HEK293 (cell line): Measurements from ENCODE around the gene DBF4B.

ENCODE experiments used
- CTCF ChIA-PET: fragments of 350-600 bp; formaldehyde crosslinking; extraction: SDS; loops from one replicate; lab custom pipeline; 2021; ENCODE audit warnings: antibody characterized with exemption; lab: Yijun Ruan, JAX
- POLR2A ChIA-PET: fragments of 300-600 bp; formaldehyde crosslinking; extraction: SDS; loops from one replicate; lab custom pipeline; 2020; ENCODE audit warnings: antibody characterized with exemption, inconsistent platforms; lab: Yijun Ruan, JAX
- H3K27ac ChIP-seq: fragments of 200-500 bp; sonication (Bioruptor generic); 2 replicates; pipeline ENCODE4 v1.5.1; 2014; ENCODE audit warnings: low read depth, low read length, control low read depth, inconsistent platforms; ENCODE audit errors: extremely low read depth
- H3K36me3 ChIP-seq, 2 experiments: fragments of 200-500 bp in 1 of 2; sonication (Bioruptor generic) in 1 of 2; 1 replicate in 1 of 2; 2 replicates in 1 of 2; pipeline ENCODE4 v1.5.1; 2014 to 2017; ENCODE audit warnings: inconsistent platforms in 2 of 2, low read length in 2 of 2; ENCODE audit not compliant: control insufficient read depth in 2 of 2, insufficient read depth in 1 of 2
- H3K4me1 ChIP-seq: fragments of 200-500 bp; sonication (Bioruptor generic); 2 replicates; pipeline ENCODE4 v1.5.1; 2014; ENCODE audit warnings: mild to moderate bottlenecking, low read length, inconsistent platforms; ENCODE audit not compliant: control insufficient read depth, insufficient read depth
- H3K4me3 ChIP-seq: 2 replicates; pipeline ENCODE4 v1.5.1; 2011; ENCODE audit warnings: low read depth, mild to moderate bottlenecking, control low read depth, low read length, moderate library complexity
- H3K9me3 ChIP-seq: fragments of 200-500 bp; sonication (Bioruptor generic); 2 replicates; pipeline ENCODE4 v1.5.1; 2014; ENCODE audit warnings: low read depth, low read length, inconsistent platforms; ENCODE audit not compliant: control insufficient read depth, insufficient read depth
- HOXA7 ChIP-seq: sonication (generic); formaldehyde crosslinking; IDR thresholded peaks from 2 replicates; pipeline ENCODE4 v1.8.1; 2022; ENCODE audit warnings: missing genetic modification reagents, borderline replicate concordance
- SP3 ChIP-seq: fragments of 450-650 bp; formaldehyde crosslinking; IDR thresholded peaks from 2 replicates; pipeline ENCODE4 v1.5.1; 2016; ENCODE audit warnings: missing biosample characterization, missing genetic modification characterization
- SP7 ChIP-seq: fragments of 450-650 bp; formaldehyde crosslinking; IDR thresholded peaks from 2 replicates; pipeline ENCODE4 v1.5.1; 2016; ENCODE audit warnings: missing biosample characterization, missing genetic modification characterization
- WT1 ChIP-seq: fragments of 450-650 bp; formaldehyde crosslinking; IDR thresholded peaks from 2 replicates; pipeline ENCODE4 v1.5.1; 2016; ENCODE audit warnings: missing biosample characterization, missing genetic modification characterization
- YY1 ChIP-seq: fragments of 450-650 bp; formaldehyde crosslinking; IDR thresholded peaks from 2 replicates; pipeline ENCODE4 v1.5.1; 2018; ENCODE audit warnings: missing biosample characterization, missing genetic modification characterization
- ZBTB48 ChIP-seq: fragments of 450-650 bp; formaldehyde crosslinking; IDR thresholded peaks from 2 replicates; pipeline ENCODE4 v1.5.1; 2016; ENCODE audit warnings: missing biosample characterization, missing genetic modification characterization
- ZNF10 ChIP-seq: fragments of 450-650 bp; formaldehyde crosslinking; IDR thresholded peaks from 2 replicates; pipeline ENCODE4 v1.5.1; 2017; ENCODE audit warnings: missing biosample characterization, missing genetic modification characterization
- ZNF169 ChIP-seq: fragments of 450-650 bp; formaldehyde crosslinking; IDR thresholded peaks from 2 replicates; pipeline ENCODE4 v1.5.1; 2016; ENCODE audit warnings: missing biosample characterization, missing genetic modification characterization
- ZNF202 ChIP-seq: fragments of 450-650 bp; formaldehyde crosslinking; IDR thresholded peaks from 2 replicates; pipeline ENCODE4 v1.5.1; 2016; ENCODE audit warnings: missing biosample characterization, missing genetic modification characterization, borderline replicate concordance
- ZNF571 ChIP-seq: fragments of 450-650 bp; formaldehyde crosslinking; IDR thresholded peaks from 2 replicates; pipeline ENCODE4 v1.5.0; 2017; ENCODE audit warnings: missing biosample characterization, missing genetic modification characterization
- ZNF664 ChIP-seq: fragments of 450-650 bp; formaldehyde crosslinking; IDR thresholded peaks from 2 replicates; pipeline ENCODE4 v1.5.1; 2016; ENCODE audit warnings: missing biosample characterization, missing genetic modification characterization
- ZNF777 ChIP-seq: fragments of 450-650 bp; formaldehyde crosslinking; IDR thresholded peaks from 2 replicates; pipeline ENCODE4 v1.5.1; 2017; ENCODE audit warnings: missing biosample characterization, missing genetic modification characterization, borderline replicate concordance
- TF ChIP-seq, protein P1 (sequence below): fragments of 450-650 bp; formaldehyde crosslinking; IDR thresholded peaks from 2 replicates; pipeline ENCODE4 v1.5.0; 2017; ENCODE audit warnings: missing biosample characterization, missing genetic modification characterization, borderline replicate concordance
- TF ChIP-seq, protein P2 (sequence below): fragments of 450-650 bp; formaldehyde crosslinking; IDR thresholded peaks from 2 replicates; pipeline ENCODE4 v1.5.1; 2016; ENCODE audit warnings: missing biosample characterization, missing genetic modification characterization
- TF ChIP-seq, protein P3 (sequence below): fragments of 450-650 bp; IDR thresholded peaks from 2 replicates; pipeline ENCODE4 v1.5.1; 2018; ENCODE audit warnings: missing biosample characterization, missing genetic modification characterization
- TF ChIP-seq, protein P4 (sequence below): fragments of 450-650 bp; formaldehyde crosslinking; IDR thresholded peaks from 2 replicates; pipeline ENCODE4 v1.5.1; 2016; ENCODE audit warnings: missing biosample characterization, missing genetic modification characterization

Gene DBF4B

DNA sequence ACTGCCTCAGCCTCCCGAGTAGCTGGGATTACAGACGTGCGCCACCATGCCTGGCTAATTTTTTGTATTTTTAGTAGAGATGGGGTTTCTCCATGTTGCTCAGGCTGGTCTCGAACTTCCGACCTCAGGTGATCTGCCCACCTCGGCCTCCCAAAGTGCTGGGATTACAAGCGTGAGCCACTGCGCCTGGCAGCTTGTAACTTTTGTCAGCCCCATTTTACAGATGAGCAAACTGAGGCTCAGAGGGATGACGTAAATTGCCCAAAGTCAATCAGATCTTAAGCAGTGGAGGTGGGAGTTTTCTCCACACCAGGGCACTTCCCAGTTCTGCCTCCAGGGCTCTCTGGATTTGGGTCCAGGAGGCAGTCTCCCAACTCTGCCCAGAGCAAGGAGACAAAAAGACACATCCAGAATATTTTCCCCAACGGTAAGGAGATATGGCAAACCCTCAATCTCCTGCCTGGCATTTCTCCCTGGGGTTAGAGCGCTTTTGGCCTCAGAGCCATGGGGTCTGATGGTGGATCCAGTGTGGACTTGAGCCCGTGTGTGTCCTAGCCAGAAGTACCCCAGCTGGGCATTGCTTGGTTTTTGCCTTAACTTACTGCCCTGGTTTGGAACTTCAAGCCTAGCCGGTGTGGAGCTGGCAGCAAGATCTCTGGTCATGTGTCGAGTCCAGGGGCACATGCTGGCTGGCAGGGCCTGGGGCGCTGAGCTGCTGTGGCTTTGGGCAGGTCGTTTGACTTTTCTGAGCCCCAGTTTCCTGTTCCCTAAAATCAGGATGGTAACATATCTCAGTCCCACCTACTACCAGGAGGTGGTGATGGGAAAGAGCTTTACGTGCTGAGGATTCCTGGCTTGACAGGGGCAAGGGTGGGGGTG is 53.7 kb downstream of the DBF4B start:
- H3K4me1 ChIP-seq = peaks cover 3% of the 10 kb centered on the region
- POLR2A ChIA-PET = interaction anchor here (0.9 to 1.6 kb wide), 2 partner anchors 13 to 14 kb away, joined by 4 read pairs; no protein-coding TSS in a partner anchor
- CTCF ChIA-PET = interaction anchor here (0.7 to 2.3 kb wide), 7 partner anchors 9 to 157 kb away, joined by 3 to 12 read pairs (median 4); no protein-coding TSS in a partner anchor
- TF ChIP-seq ZNF10 (tag by site-specific recombination) (no peak), HOXA7 (CRISPR knock-in tag) (no peak), ZNF169 (tag by site-specific recombination) (no peak), WT1 (tag by site-specific recombination) (no peak), ZNF202 (tag by site-specific recombination) (no peak), ZNF664 (no peak), ZNF571 (tag by site-specific recombination) (no peak), SP3 (tag by site-specific recombination) (no peak), ZBTB48 (tag by site-specific recombination) (no peak), YY1 (tag by site-specific recombination) (no peak), SP7 (tag by site-specific recombination) (no peak), ZNF777 (no peak)
- TF ChIP-seq, protein P1, sequence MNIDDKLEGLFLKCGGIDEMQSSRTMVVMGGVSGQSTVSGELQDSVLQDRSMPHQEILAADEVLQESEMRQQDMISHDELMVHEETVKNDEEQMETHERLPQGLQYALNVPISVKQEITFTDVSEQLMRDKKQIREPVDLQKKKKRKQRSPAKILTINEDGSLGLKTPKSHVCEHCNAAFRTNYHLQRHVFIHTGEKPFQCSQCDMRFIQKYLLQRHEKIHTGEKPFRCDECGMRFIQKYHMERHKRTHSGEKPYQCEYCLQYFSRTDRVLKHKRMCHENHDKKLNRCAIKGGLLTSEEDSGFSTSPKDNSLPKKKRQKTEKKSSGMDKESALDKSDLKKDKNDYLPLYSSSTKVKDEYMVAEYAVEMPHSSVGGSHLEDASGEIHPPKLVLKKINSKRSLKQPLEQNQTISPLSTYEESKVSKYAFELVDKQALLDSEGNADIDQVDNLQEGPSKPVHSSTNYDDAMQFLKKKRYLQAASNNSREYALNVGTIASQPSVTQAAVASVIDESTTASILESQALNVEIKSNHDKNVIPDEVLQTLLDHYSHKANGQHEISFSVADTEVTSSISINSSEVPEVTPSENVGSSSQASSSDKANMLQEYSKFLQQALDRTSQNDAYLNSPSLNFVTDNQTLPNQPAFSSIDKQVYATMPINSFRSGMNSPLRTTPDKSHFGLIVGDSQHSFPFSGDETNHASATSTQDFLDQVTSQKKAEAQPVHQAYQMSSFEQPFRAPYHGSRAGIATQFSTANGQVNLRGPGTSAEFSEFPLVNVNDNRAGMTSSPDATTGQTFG = no peak
- TF ChIP-seq, protein P2, sequence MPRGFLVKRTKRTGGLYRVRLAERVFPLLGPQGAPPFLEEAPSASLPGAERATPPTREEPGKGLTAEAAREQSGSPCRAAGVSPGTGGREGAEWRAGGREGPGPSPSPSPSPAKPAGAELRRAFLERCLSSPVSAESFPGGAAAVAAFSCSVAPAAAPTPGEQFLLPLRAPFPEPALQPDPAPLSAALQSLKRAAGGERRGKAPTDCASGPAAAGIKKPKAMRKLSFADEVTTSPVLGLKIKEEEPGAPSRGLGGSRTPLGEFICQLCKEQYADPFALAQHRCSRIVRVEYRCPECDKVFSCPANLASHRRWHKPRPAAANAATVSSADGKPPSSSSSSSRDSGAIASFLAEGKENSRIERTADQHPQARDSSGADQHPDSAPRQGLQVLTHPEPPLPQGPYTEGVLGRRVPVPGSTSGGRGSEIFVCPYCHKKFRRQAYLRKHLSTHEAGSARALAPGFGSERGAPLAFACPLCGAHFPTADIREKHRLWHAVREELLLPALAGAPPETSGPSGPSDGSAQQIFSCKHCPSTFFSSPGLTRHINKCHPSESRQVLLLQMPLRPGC = no peak
- TF ChIP-seq, protein P3, sequence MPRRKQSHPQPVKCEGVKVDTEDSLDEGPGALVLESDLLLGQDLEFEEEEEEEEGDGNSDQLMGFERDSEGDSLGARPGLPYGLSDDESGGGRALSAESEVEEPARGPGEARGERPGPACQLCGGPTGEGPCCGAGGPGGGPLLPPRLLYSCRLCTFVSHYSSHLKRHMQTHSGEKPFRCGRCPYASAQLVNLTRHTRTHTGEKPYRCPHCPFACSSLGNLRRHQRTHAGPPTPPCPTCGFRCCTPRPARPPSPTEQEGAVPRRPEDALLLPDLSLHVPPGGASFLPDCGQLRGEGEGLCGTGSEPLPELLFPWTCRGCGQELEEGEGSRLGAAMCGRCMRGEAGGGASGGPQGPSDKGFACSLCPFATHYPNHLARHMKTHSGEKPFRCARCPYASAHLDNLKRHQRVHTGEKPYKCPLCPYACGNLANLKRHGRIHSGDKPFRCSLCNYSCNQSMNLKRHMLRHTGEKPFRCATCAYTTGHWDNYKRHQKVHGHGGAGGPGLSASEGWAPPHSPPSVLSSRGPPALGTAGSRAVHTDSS (tag by site-specific recombination) = no peak
- TF ChIP-seq, protein P4, sequence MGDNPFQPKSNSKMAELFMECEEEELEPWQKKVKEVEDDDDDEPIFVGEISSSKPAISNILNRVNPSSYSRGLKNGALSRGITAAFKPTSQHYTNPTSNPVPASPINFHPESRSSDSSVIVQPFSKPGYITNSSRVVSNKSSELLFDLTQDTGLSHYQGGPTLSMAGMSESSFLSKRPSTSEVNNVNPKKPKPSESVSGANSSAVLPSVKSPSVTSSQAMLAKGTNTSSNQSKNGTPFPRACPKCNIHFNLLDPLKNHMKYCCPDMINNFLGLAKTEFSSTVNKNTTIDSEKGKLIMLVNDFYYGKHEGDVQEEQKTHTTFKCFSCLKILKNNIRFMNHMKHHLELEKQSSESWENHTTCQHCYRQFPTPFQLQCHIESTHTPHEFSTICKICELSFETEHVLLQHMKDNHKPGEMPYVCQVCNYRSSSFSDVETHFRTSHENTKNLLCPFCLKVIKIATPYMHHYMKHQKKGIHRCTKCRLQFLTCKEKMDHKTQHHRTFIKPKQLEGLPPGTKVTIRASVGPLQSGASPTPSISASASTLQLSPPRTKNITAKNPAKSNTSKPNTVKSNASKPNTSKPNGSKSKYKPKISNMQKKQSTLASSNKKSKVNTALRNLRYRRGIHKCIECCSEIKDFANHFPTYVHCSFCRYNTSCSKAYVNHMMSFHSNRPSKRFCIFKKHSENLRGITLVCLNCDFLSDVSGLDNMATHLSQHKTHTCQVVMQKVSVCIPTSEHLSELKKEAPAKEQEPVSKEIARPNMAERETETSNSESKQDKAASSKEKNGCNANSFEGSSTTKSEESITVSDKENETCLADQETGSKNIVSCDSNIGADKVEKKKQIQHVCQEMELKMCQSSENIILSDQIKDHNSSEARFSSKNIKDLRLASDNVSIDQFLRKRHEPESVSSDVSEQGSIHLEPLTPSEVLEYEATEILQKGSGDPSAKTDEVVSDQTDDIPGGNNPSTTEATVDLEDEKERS (tag by site-specific recombination) = no peak
- no peaks in the 10 kb centered on the region for H3K36me3 ChIP-seq
- H3K9me3 ChIP-seq = no peaks in the 10 kb centered on the region
- no peak overlapping the region for H3K27ac ChIP-seq
- no peak overlapping the region for H3K4me3 ChIP-seq
